SK-N-SH (cell line): Measurements from ENCODE around the gene SUPT7L. TPM values are rescaled to one million over a fixed set of nuclear protein-coding genes. Genes with fewer than 3 reads are reported as not detected.

Source experiments
- CTCF ChIA-PET: fragments of 300-600, 350-600 bp; formaldehyde crosslinking; extraction: SDS; loops from one replicate; lab custom pipeline; 2021; lab: Yijun Ruan, JAX
- POLR2A ChIA-PET: fragments of 350-600 bp; sonication (Branson Sonifier 250); formaldehyde crosslinking; extraction: SDS; loops from one replicate; lab custom pipeline; 2020; ENCODE audit warnings: antibody characterized with exemption, inconsistent platforms; lab: Yijun Ruan, JAX
- DNase-seq: peaks from one replicate; pipeline ENCODE4 v3.0.0; 2012
- H2AFZ ChIP-seq: fragments of 200-600 bp; sonication (generic); 2 replicates; pipeline ENCODE4 v1.8.1; 2016; ENCODE audit warnings: antibody characterized with exemption, mild to moderate bottlenecking, low read depth
- H3F3A ChIP-seq: fragments of 200-600 bp; sonication (generic); replicated peaks from 2 replicates; pipeline ENCODE3; 2016; ENCODE audit warnings: antibody characterized with exemption, mild to moderate bottlenecking; ENCODE audit not compliant: insufficient read depth
- H3K27ac ChIP-seq, 2 experiments: fragments of 200-500 bp in 1 of 2; fragments of 200-600 bp in 1 of 2; sonication (Bioruptor generic) in 1 of 2; sonication (generic), shearing (Covaris generic) in 1 of 2; 2 replicates each; pipeline versions ENCODE4 v1.5.1 to v1.6.1; 2014 to 2016; ENCODE audit warnings: low read depth in 2 of 2, inconsistent platforms in 1 of 2, low read length in 1 of 2, mild to moderate bottlenecking in 1 of 2, mixed read lengths in 1 of 2
- H3K27me3 ChIP-seq: fragments of 200-600 bp; sonication (generic), shearing (Covaris generic); 2 replicates; pipeline ENCODE4 v1.6.1; 2016; ENCODE audit warnings: mixed run types; ENCODE audit not compliant: insufficient read depth
- H3K36me3 ChIP-seq, 2 experiments: fragments of 200-500 bp in 1 of 2; fragments of 200-600 bp in 1 of 2; sonication (Bioruptor generic) in 1 of 2; sonication (generic) in 1 of 2; replicated peaks in 1 of 2; 2 replicates each; pipeline versions ENCODE3 to v1.5.1; 2014 to 2016; ENCODE audit warnings: low read length in 1 of 2, mild to moderate bottlenecking in 1 of 2; ENCODE audit not compliant: insufficient read depth in 2 of 2, control insufficient read depth in 1 of 2
- H3K4me1 ChIP-seq, 2 experiments: fragments of 200-500 bp in 1 of 2; fragments of 200-600 bp in 1 of 2; sonication (Bioruptor generic) in 1 of 2; sonication (generic), shearing (Covaris generic) in 1 of 2; 2 replicates each; pipeline versions ENCODE4 v1.5.1 to v1.6.1; 2014 to 2016; ENCODE audit warnings: low read depth in 1 of 2, low read length in 1 of 2, mixed run types in 1 of 2; ENCODE audit not compliant: insufficient read depth in 2 of 2, control insufficient read depth in 1 of 2
- H3K4me2 ChIP-seq: fragments of 200-600 bp; sonication (generic), shearing (Covaris generic); 2 replicates; pipeline ENCODE4 v1.6.1; 2017; ENCODE audit warnings: mixed run types
- H3K4me3 ChIP-seq, 2 experiments: fragments of 200-500 bp in 1 of 2; fragments of 200-600 bp in 1 of 2; sonication (Bioruptor generic) in 1 of 2; sonication (generic), shearing (Covaris generic) in 1 of 2; 2 replicates each; pipeline versions ENCODE4 v1.5.1 to v1.8.1; 2014 to 2016; ENCODE audit warnings: low read depth in 2 of 2, inconsistent platforms in 1 of 2, low read length in 1 of 2, mild to moderate bottlenecking in 1 of 2, mixed read lengths in 1 of 2, moderate library complexity in 1 of 2
- H3K79me2 ChIP-seq: fragments of 200-600 bp; sonication (generic); 2 replicates; pipeline ENCODE4 v1.8.1; 2017; ENCODE audit warnings: mild to moderate bottlenecking; ENCODE audit not compliant: insufficient read depth
- H3K9ac ChIP-seq: fragments of 200-600 bp; sonication (generic); 2 replicates; pipeline ENCODE4 v1.6.1; 2017; ENCODE audit warnings: mixed run types
- H3K9me2 ChIP-seq: fragments of 200-600 bp; sonication (generic); 2 replicates; pipeline ENCODE4 v1.6.1; 2017; ENCODE audit warnings: mixed run types
- H3K9me3 ChIP-seq: fragments of 200-600 bp; sonication (generic); 2 replicates; pipeline ENCODE4 v1.6.1; 2017; ENCODE audit warnings: mixed run types, mild to moderate bottlenecking, moderate library complexity
- H4K20me1 ChIP-seq: fragments of 200-600 bp; sonication (generic); 2 replicates; pipeline ENCODE4 v1.6.1; 2017; ENCODE audit warnings: mild to moderate bottlenecking, mixed run types; ENCODE audit not compliant: insufficient read depth
- CTCF ChIP-seq: fragments of 200-600 bp; sonication (generic); IDR thresholded peaks from 2 replicates; pipeline ENCODE4 v1.6.1; 2017; ENCODE audit warnings: antibody characterized with exemption, mild to moderate bottlenecking, moderate library complexity
- ELF1 ChIP-seq: IDR thresholded peaks from 2 replicates; pipeline ENCODE4 v1.4.0; 2012
- GABPA ChIP-seq: IDR thresholded peaks from 2 replicates; pipeline ENCODE4 v1.4.0; 2012; ENCODE audit warnings: low read depth, mild to moderate bottlenecking
- MXI1 ChIP-seq: IDR thresholded peaks from 2 replicates; pipeline ENCODE4 v1.6.1; 2012; ENCODE audit warnings: mild to moderate bottlenecking, low read depth, low read length, improper control_type of control experiment
- PBX3 ChIP-seq: IDR thresholded peaks from 2 replicates; pipeline ENCODE4; 2012
- REST ChIP-seq: IDR thresholded peaks from 2 replicates; pipeline ENCODE4 v1.6.1; 2012; ENCODE audit warnings: mild to moderate bottlenecking, low read depth, low read length, moderate library complexity
- RFX5 ChIP-seq: IDR thresholded peaks from 2 replicates; pipeline ENCODE4 v1.6.1; 2012; ENCODE audit warnings: mild to moderate bottlenecking, improper control_type of control experiment, low read length
- RXRA ChIP-seq: IDR thresholded peaks from 2 replicates; pipeline ENCODE4 v1.4.0; 2012; ENCODE audit warnings: low read depth, mild to moderate bottlenecking, borderline replicate concordance
- TAF1 ChIP-seq: IDR thresholded peaks from 2 replicates; pipeline ENCODE4 v1.6.1; 2012; ENCODE audit warnings: low read depth, mild to moderate bottlenecking, low read length, moderate library complexity, borderline replicate concordance
- USF1 ChIP-seq: IDR thresholded peaks from 2 replicates; pipeline ENCODE4 v1.4.0; 2012; ENCODE audit warnings: low read depth, borderline replicate concordance
- USF2 ChIP-seq: fragments of 150-350 bp; IDR thresholded peaks from 2 replicates; pipeline ENCODE4 v1.6.1; 2017; ENCODE audit warnings: antibody characterized with exemption, low read length, low read depth, borderline replicate concordance
- ZBTB33 ChIP-seq: IDR thresholded peaks from 2 replicates; pipeline ENCODE4 v1.4.0; 2012; ENCODE audit warnings: low read depth, borderline replicate concordance
- WGBS: methylation state at CpG from one replicate; pipeline ENCODE4 v1.1.6; 2017; ENCODE audit warnings: low lambda C conversion rate; 5-methylcytosine and 5-hydroxymethylcytosine counted together
- polyA plus RNA-seq, 3 experiments: library from polyadenylated mRNA; depleted of rRNA; stranded (reverse); fragments of >200 nt; gene quantifications; 2 replicates each; pipeline ENCODE4 v1.2.3, GENCODE V29; 2012

Gene SUPT7L
- polyA plus RNA-seq, 1 of the 3 experiments (the other 2 are of a cell fraction), result 49.7 TPM

- Histone ChIP-seq H3F3A (peaks cover 20% of the 10 kb centered on the region), H4K20me1 (no peaks in the 10 kb centered on the region), H3K79me2 (no peaks in the 10 kb centered on the region), H3K4me3 (no peak overlapping the region), H2AFZ (peak overlapping the region; percentile 14; the same call in 1 of the 2 replicates), H3K9me2 (no peaks in the 10 kb centered on the region), H3K36me3 (no peaks in the 10 kb centered on the region), H3K9me3 (no peaks in the 10 kb centered on the region), H3K4me2 (no peak overlapping the region), H3K9ac (no peak overlapping the region), H3K27me3 (no peaks in the 10 kb centered on the region), H3K4me1 (peaks cover 10 to 16% of the 10 kb centered on the region in 2 experiments; a peak in 3 of 4 replicates), H3K27ac (peak overlapping the region in 1 of 2 experiments; percentile 29; a peak in 1 of 4 replicates)
- TF ChIP-seq ELF1 (no peak), TAF1 (no peak), ZBTB33 (no peak), USF2 (no peak), RXRA (no peak), PBX3 (no peak), MXI1 (no peak)
- CTCF ChIA-PET, result interaction anchor here (0.5 to 18.8 kb wide), 79 partner anchors 9 to 889 kb away, joined by 3 to 333 read pairs (median 5); partner anchors contain the start of genes FOSL2, PPM1G, SLC4A1AP and SUPT7L
- DNase-seq, result no peak
- POLR2A ChIA-PET, result interaction anchor here (1.0 to 1.4 kb wide), 2 partner anchors 186 to 686 kb away, joined by 4 to 6 read pairs; partner anchors contain the start of genes BABAM2 and RBKS
- 86% methylated on average over 5 of the region's 5 CpGs for WGBS
Measured at GRCh38 chr2:27704342-27704876, 41.0 kb upstream of the SUPT7L start.

- Histone ChIP-seq H3K4me3 (no peak overlapping the region; a peak in 1 of 4 replicates), H3K36me3 (no peaks in the 10 kb centered on the region), H3K9ac (no peak overlapping the region), H3K27ac (peak overlapping the region in 1 of 2 experiments; percentile 29; a peak in 1 of 4 replicates), H3F3A (peaks cover 20% of the 10 kb centered on the region), H3K4me1 (peaks cover 10 to 16% of the 10 kb centered on the region in 2 experiments; a peak in 3 of 4 replicates), H3K27me3 (no peaks in the 10 kb centered on the region), H2AFZ (no peak overlapping the region; the same call in 1 of the 2 replicates), H3K9me3 (no peaks in the 10 kb centered on the region), H3K4me2 (no peak overlapping the region; the same call in 1 of the 2 replicates), H3K9me2 (no peaks in the 10 kb centered on the region), H3K79me2 (no peaks in the 10 kb centered on the region), H4K20me1 (no peaks in the 10 kb centered on the region)
- peak; percentile 88 for DNase-seq
- WGBS, result 30% methylated on average over 9 of the region's 9 CpGs
- ChIA-PET CTCF (interaction anchor here (0.5 to 18.8 kb wide), 87 partner anchors 10 to 892 kb away, joined by 3 to 333 read pairs (median 4); partner anchors contain the start of genes FOSL2, PPM1G, SLC4A1AP and SUPT7L), POLR2A (interaction anchor here (1.0 to 1.4 kb wide), 3 partner anchors 187 to 689 kb away, joined by 3 to 6 read pairs (median 4); partner anchors contain the start of genes BABAM2, FOSL2 and RBKS)
- no peak for TF ChIP-seq GABPA
- TF ChIP-seq RFX5, result peak; percentile 47; the same call in 1 of the 2 replicates
- no peak for TF ChIP-seq USF1
- TF ChIP-seq CTCF, result peak; percentile 99
- TF ChIP-seq TAF1, result no peak
- TF ChIP-seq REST, result peak; percentile 48; the same call in 1 of the 2 replicates
Measured at GRCh38 chr2:27703638-27704341, 40.4 kb upstream of the SUPT7L start.
